ENCODE results near the gene KRTAP4-8.
"Not testable (repeated sequence)": the region's sequence is repeated elsewhere in the genome, so short reads cannot be mapped to it uniquely, and the experiment has no call there.

GRCh38 chr17:41084100-41084856 is 13.7 kb downstream of the KRTAP4-8 start, which contains the start of gene KRTAP4-7:
- not testable (repeated sequence) for TF ChIP-seq ZNF766 (CRISPR knock-in tag; IDR thresholded peaks at IDR 0.05; ENCODE audit: borderline replicate concordance); REST (IDR thresholded peaks at IDR 0.05; ENCODE audit: borderline replicate concordance in 1 of 2, low read depth in 1 of 2, low read length in 2 of 2); RORA (CRISPR knock-in tag; IDR thresholded peaks at IDR 0.05); BRD4 (CRISPR knock-in tag; IDR thresholded peaks at IDR 0.05); PHF20 (CRISPR knock-in tag; IDR thresholded peaks at IDR 0.05); ATF6 (CRISPR knock-in tag; conservative IDR thresholded peaks at IDR 0.05); BORCS8-MEF2B (CRISPR knock-in tag; IDR thresholded peaks at IDR 0.05); SRF (IDR thresholded peaks at IDR 0.05; ENCODE audit: low read depth, low read length); ESRRA (CRISPR knock-in tag; IDR thresholded peaks at IDR 0.05; ENCODE audit: low read depth); ZNF263 (CRISPR knock-in tag; IDR thresholded peaks at IDR 0.05); ZBED4 (CRISPR knock-in tag; IDR thresholded peaks at IDR 0.05; ENCODE audit: borderline replicate concordance); ZBTB25 (CRISPR knock-in tag; IDR thresholded peaks at IDR 0.05); CTCF (CRISPR knock-in tag; IDR thresholded peaks at IDR 0.05); KLF9 (CRISPR knock-in tag; IDR thresholded peaks at IDR 0.05; ENCODE audit: low read depth)

Data from HepG2 (cell line).